Measurements from ENCODE around the gene SORCS3.

GRCh38 chr10:104804880-104805279 lies 163.8 kb downstream of the SORCS3 start:
- TF ChIP-seq CTCF (IDR thresholded peaks at IDR 0.05), result no peak
- no peak for TF ChIP-seq EZH2 (IDR thresholded peaks at IDR 0.05; ENCODE audit: borderline replicate concordance, insufficient read depth, low read depth, low read length, poor library complexity, severe bottlenecking)

All from B cell (primary cell).